ENCODE measurements around the gene HSD17B8.

Gene HSD17B8

GRCh38 chr6:33169291-33170175 is 34.9 kb upstream of the HSD17B8 start:
- peak; percentile 60; the same call in 1 of the 2 replicates for TF ChIP-seq NFIC (IDR thresholded peaks at IDR 0.05)
- TF ChIP-seq CREB1 (IDR thresholded peaks at IDR 0.05; ENCODE audit: low read depth): no peak

DNA sequence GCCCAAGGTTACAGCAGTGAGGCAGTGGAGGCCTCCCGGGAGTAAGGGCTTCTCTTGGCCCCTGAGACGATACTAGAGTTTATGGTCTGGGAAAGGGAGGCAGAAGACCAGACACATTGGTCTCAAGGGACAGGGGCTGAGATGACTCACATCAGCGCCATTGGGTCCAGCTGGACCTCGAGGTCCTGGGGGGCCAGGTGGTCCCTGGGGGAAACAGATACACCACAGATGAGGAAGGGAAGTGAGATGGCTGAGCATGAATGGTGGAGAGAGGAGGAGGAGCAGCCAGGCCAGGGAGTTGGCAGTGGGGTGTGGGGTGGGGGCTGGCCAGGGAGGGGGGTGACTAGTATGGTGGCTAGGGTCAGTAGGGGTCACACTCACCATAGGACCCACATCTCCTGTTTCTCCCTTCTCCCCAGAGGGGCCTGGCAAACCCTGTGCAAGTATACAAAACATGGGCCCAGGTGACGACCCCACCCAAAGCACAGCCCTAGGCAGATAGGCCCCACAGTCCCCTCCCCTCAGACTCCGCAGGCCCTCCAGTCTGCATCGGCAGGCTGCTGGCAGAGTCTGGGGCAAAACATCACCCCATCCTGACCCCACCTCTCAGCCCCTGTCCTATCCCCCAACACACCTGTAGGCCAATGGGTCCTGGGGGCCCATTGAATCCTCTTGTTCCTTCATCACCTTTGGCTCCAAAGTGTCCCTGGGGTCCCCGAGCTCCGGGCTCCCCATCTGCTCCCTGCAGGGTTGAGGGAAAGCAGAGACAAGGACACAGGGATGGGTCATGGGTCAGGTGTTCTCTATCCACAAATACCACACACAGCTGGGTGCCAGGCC is 34.1 kb upstream of the HSD17B8 start:
- TF ChIP-seq FOXM1 (IDR thresholded peaks at IDR 0.05; ENCODE audit: borderline replicate concordance, low read depth) (no peak), EP300 (IDR thresholded peaks at IDR 0.05; ENCODE audit: borderline replicate concordance) (no peak), ZBTB7A (IDR thresholded peaks at IDR 0.05; ENCODE audit: low read depth) (no peak), TEAD4 (IDR thresholded peaks at IDR 0.05) (no peak), MAX (IDR thresholded peaks at IDR 0.05) (no peak), CEBPB (IDR thresholded peaks at IDR 0.05) (no peak), TAF1 (IDR thresholded peaks at IDR 0.05; ENCODE audit: low read depth) (no peak), YY1 (IDR thresholded peaks at IDR 0.05; ENCODE audit: low read depth) (no peak), CREB1 (IDR thresholded peaks at IDR 0.05; ENCODE audit: low read depth) (no peak), RAD21 (IDR thresholded peaks at IDR 0.05; ENCODE audit: low read depth) (no peak), USF1 (IDR thresholded peaks at IDR 0.05) (no peak), TCF12 (IDR thresholded peaks at IDR 0.05; ENCODE audit: low read depth) (no peak), EGR1 (IDR thresholded peaks at IDR 0.05) (no peak), NFIC (IDR thresholded peaks at IDR 0.05) (no peak)

DNA sequence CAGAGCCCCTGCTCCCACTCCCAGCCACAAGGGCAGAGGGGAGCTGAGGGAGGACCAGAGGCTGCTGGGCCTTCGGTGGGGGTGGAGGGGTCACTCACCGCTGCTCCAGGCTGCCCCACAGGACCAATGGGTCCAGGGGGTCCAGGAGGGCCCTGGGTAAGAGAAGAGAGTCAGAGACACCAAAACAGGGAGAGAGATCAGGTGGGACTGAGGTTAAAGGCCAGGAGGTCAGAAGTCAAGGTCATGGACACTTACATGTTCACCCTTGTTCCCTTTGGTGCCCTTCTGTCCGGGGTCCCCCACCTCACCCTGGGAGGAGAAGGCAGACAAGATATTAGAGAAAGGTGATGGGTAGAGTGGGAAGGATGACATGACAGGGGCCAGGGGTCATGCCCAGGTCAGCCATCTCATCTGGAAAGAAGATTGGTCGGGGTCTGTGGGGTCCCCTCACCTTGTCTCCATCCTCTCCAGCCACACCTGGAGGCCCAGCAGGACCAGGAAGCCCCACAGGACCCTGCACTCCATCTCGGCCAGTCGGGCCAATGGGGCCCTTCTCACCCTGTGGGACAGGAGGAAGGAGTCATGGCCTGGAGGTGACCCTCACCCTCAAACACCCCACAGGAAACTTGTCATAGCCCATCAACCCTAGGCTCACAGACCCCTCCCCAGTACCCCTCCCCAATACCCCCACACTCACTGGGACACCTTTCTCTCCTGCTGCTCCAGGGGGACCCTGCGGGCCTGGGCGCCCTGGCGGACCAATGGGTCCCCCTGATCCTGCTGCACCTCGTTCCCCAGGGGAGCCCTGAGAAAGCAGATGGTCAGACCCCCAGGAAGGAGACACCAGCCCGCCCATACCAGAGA is 33.2 kb upstream of the HSD17B8 start:
- TF ChIP-seq USF1 (IDR thresholded peaks at IDR 0.05) (no peak), TCF12 (IDR thresholded peaks at IDR 0.05; ENCODE audit: low read depth) (no peak), ZBTB7A (IDR thresholded peaks at IDR 0.05; ENCODE audit: low read depth) (0 out of 2 replicates have a peak, but pooled peaks have one; percentile 22)

- TF ChIP-seq TCF12 (IDR thresholded peaks at IDR 0.05; ENCODE audit: low read depth): no peak
- no peak for TF ChIP-seq EP300 (IDR thresholded peaks at IDR 0.05; ENCODE audit: borderline replicate concordance)
- no peak for TF ChIP-seq REST (IDR thresholded peaks at IDR 0.05; ENCODE audit: low read depth)
- TF ChIP-seq CREB1 (IDR thresholded peaks at IDR 0.05; ENCODE audit: low read depth): no peak
- no peak for TF ChIP-seq NFIC (IDR thresholded peaks at IDR 0.05)
- no peak for TF ChIP-seq CEBPB (IDR thresholded peaks at IDR 0.05)
- no peak for TF ChIP-seq EGR1 (IDR thresholded peaks at IDR 0.05)
- no peak for TF ChIP-seq ZBTB7A (IDR thresholded peaks at IDR 0.05; ENCODE audit: low read depth)
Measured at GRCh38 chr6:33171880-33172687, 32.4 kb upstream of the HSD17B8 start.

DNA sequence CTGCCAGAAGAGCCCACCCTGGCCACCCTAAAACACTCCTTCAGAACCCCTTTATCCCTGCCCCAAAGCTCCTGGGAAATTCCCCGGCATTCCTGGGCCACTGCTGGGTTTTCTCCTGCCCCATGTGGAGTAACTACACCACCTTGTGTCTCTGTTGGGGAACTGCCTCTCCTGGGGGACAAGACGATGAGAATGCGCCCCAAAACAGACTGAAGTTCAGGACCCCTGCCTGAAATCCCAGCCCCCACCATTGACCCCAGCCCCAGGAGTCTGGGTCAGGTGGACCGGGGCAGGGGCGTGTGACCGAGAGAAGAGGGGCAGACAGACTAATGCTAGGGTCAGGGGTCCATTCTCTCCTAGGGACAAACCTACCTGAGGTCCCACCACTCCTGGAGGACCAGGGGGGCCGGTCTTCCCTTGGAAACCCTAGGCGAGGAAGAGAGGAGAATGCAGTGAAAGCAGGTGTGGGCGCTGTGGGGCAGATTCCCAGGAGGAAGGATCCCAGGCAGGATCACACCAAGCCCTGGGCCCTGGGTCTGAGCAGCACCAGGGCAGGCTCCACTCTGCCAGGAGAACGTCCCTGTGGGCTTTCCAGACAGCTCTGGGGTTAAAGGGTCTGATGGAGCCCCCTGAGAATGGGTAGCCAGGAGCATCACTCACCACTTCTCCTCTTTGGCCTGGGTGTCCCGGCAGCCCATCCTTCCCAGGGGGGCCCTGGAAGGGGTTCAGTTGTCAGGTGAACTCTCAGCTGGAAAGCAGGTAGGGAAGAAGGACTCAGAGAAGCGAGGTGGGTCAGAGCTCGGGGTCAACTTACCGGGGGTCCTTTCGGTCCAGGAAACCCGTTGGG is 31.5 kb upstream of the HSD17B8 start:
- TF ChIP-seq TEAD4 (IDR thresholded peaks at IDR 0.05): no peak; the same call in 1 of the 2 replicates
- TF ChIP-seq RAD21 (IDR thresholded peaks at IDR 0.05; ENCODE audit: low read depth): peak; percentile 68
- TF ChIP-seq TCF12 (IDR thresholded peaks at IDR 0.05; ENCODE audit: low read depth): no peak
